Trophoblast cell (in vitro differentiated cells and primary cell): ENCODE data around the gene SLC35F3.

ENCODE experiments used
- DNase-seq, 2 donors: peaks; one replicate each; pipeline ENCODE4 v3.0.0-alpha.2; 2016
- H2AFZ ChIP-seq: 2 replicates; pipeline ENCODE4 v1.6.1; 2013; ENCODE audit warnings: low read length, moderate library complexity, mild to moderate bottlenecking; ENCODE audit not compliant: insufficient read depth, poor library complexity
- H2AK5ac ChIP-seq: 2 replicates; pipeline ENCODE4 v1.6.1; 2013; ENCODE audit warnings: mild to moderate bottlenecking, low read length
- H2BK120ac ChIP-seq: 2 replicates; pipeline ENCODE4 v1.6.1; 2013; ENCODE audit warnings: low read length, mild to moderate bottlenecking, moderate library complexity; ENCODE audit not compliant: insufficient read depth, poor library complexity
- H2BK12ac ChIP-seq: 2 replicates; pipeline ENCODE4 v1.6.1; 2013; ENCODE audit warnings: mild to moderate bottlenecking, low read length, moderate library complexity
- H2BK5ac ChIP-seq: 2 replicates; pipeline ENCODE4 v1.6.1; 2013; ENCODE audit warnings: low read length, low read depth, moderate library complexity, mild to moderate bottlenecking; ENCODE audit not compliant: poor library complexity
- H3K14ac ChIP-seq: 2 replicates; pipeline ENCODE4 v1.6.1; 2013; ENCODE audit warnings: mild to moderate bottlenecking, low read length
- H3K18ac ChIP-seq: 2 replicates; pipeline ENCODE4 v1.6.1; 2013; ENCODE audit warnings: mild to moderate bottlenecking, low read length
- H3K23ac ChIP-seq: 2 replicates; pipeline ENCODE4 v1.6.1; 2013; ENCODE audit warnings: low read length
- H3K27ac ChIP-seq: 2 replicates; pipeline ENCODE4 v1.5.1; 2013; ENCODE audit warnings: low read depth, mild to moderate bottlenecking, inconsistent platforms, low read length, moderate library complexity
- H3K27me3 ChIP-seq: 2 replicates; pipeline ENCODE4 v1.6.1; 2013; ENCODE audit warnings: inconsistent platforms, mild to moderate bottlenecking, low read length, moderate library complexity; ENCODE audit not compliant: insufficient read depth
- H3K36me3 ChIP-seq, 2 experiments: 1 replicate in 1 of 2; 2 replicates in 1 of 2; pipeline ENCODE4 v1.6.1; 2013; ENCODE audit warnings: low read length in 2 of 2, mild to moderate bottlenecking in 2 of 2, moderate library complexity in 1 of 2; ENCODE audit not compliant: insufficient read depth in 2 of 2, control insufficient read depth in 1 of 2
- H3K4ac ChIP-seq: 2 replicates; pipeline ENCODE4 v1.6.1; 2013; ENCODE audit warnings: low read depth, mild to moderate bottlenecking, low read length, moderate library complexity
- H3K4me1 ChIP-seq, 2 experiments: 1 replicate in 1 of 2; 2 replicates in 1 of 2; pipeline ENCODE4 v1.6.1; 2013; ENCODE audit warnings: low read length in 2 of 2, mild to moderate bottlenecking in 2 of 2, moderate library complexity in 1 of 2; ENCODE audit not compliant: insufficient read depth in 2 of 2, control insufficient read depth in 1 of 2
- H3K4me2 ChIP-seq: 2 replicates; pipeline ENCODE4 v1.6.1; 2013; ENCODE audit warnings: inconsistent platforms, mild to moderate bottlenecking, low read length, moderate library complexity
- H3K4me3 ChIP-seq: 2 replicates; pipeline ENCODE4 v1.5.1; 2013; ENCODE audit warnings: mild to moderate bottlenecking, low read depth, low read length, inconsistent platforms
- H3K79me1 ChIP-seq: one replicate; pipeline ENCODE4 v1.6.1; 2013; ENCODE audit warnings: low read length
- H3K79me2 ChIP-seq: 2 replicates; pipeline ENCODE4 v1.6.1; 2013; ENCODE audit warnings: low read length, mild to moderate bottlenecking; ENCODE audit not compliant: control insufficient read depth, insufficient read depth, poor library complexity
- H3K9ac ChIP-seq: 2 replicates; pipeline ENCODE4 v1.6.1; 2013; ENCODE audit warnings: mild to moderate bottlenecking, low read length
- H3K9me3 ChIP-seq: 2 replicates; pipeline ENCODE4 v1.6.1; 2013; ENCODE audit warnings: low read depth, mild to moderate bottlenecking, control low read depth, inconsistent platforms, low read length; ENCODE audit not compliant: insufficient read depth
- H4K12ac ChIP-seq: 2 replicates; pipeline ENCODE4 v1.6.1; 2013; ENCODE audit warnings: low read depth, mild to moderate bottlenecking, low read length, moderate library complexity
- H4K8ac ChIP-seq: 2 replicates; pipeline ENCODE4 v1.6.1; 2013; ENCODE audit warnings: low read depth, mild to moderate bottlenecking, low read length, moderate library complexity
- H4K91ac ChIP-seq: one replicate; pipeline ENCODE4 v1.6.1; 2013; ENCODE audit warnings: low read depth, mild to moderate bottlenecking, low read length, moderate library complexity
- WGBS: extraction: QIAGEN DNeasy Blood & Tissue Kit; methylation state at CpG from one replicate; pipeline ENCODE4 v1.1.7; 2013; ENCODE audit warnings: missing lambda C conversion rate; ENCODE audit not compliant: insufficient read length, insufficient coverage; ENCODE audit errors: extremely low coverage; 5-methylcytosine and 5-hydroxymethylcytosine counted together

The SLC35F3 gene

GRCh38 chr1:234279021-234279420, 374.5 kb downstream of the SLC35F3 start:
- DNase-seq: no peak
- Histone ChIP-seq H2AK5ac (no peak overlapping the region), H4K8ac (no peak overlapping the region), H2AFZ (no peak overlapping the region), H4K12ac (no peak overlapping the region), H3K9me3 (peaks cover 2% of the 10 kb centered on the region), H3K4ac (no peak overlapping the region), H2BK5ac (no peak overlapping the region), H3K9ac (no peak overlapping the region), H2BK12ac (no peak overlapping the region), H3K4me1 (no peaks in the 10 kb centered on the region), H4K91ac (no peak overlapping the region), H3K79me1 (no peaks in the 10 kb centered on the region), H2BK120ac (no peak overlapping the region), H3K23ac (no peak overlapping the region), H3K14ac (no peak overlapping the region), H3K4me2 (no peak overlapping the region), H3K18ac (no peak overlapping the region), H3K4me3 (no peak overlapping the region), H3K27me3 (no peaks in the 10 kb centered on the region), H3K36me3 (no peaks in the 10 kb centered on the region), H3K79me2 (no peaks in the 10 kb centered on the region), H3K27ac (no peak overlapping the region)
- no CpG with 5 or more reads among the region's 1 CpG for WGBS

DNA sequence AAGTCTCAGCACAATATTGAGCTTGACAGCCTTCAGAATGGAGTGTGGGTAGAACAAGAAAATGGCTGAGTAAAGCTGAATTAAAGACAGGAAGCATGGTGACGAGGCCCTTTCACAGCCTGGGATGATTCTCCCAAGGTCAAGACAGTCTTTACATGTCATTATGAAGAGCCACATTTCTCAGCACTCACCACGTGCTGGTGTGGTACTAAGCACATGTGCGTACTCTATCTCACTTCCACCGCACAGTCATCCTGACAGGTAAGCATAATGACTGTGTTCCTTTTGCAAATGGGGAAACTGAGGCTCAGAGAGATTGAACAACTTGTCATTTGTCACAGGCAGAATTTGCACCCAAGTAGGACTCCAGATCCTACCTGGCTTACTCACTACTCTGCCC, 376.0 kb downstream of the SLC35F3 start:
- WGBS: no CpG with 5 or more reads among the region's 4 CpGs
- Histone ChIP-seq H3K79me2 (no peaks in the 10 kb centered on the region), H4K91ac (no peak overlapping the region), H2AFZ (no peak overlapping the region), H3K18ac (no peak overlapping the region), H3K27me3 (no peaks in the 10 kb centered on the region), H3K36me3 (no peaks in the 10 kb centered on the region), H3K79me1 (no peaks in the 10 kb centered on the region), H2BK120ac (no peak overlapping the region), H2BK5ac (no peak overlapping the region), H3K9ac (no peak overlapping the region), H3K4me2 (no peak overlapping the region), H4K12ac (no peak overlapping the region), H2AK5ac (no peak overlapping the region), H3K14ac (no peak overlapping the region), H3K4me1 (no peaks in the 10 kb centered on the region), H2BK12ac (no peak overlapping the region), H3K23ac (no peak overlapping the region), H3K27ac (no peak overlapping the region), H3K4ac (no peak overlapping the region), H3K9me3 (no peaks in the 10 kb centered on the region), H4K8ac (no peak overlapping the region), H3K4me3 (no peak overlapping the region)
- no peak for DNase-seq

- H3K4me3 ChIP-seq: no peak overlapping the region
- no peak overlapping the region for H3K9ac ChIP-seq
- DNase-seq: no peak
- H2BK120ac ChIP-seq: no peak overlapping the region
- H2AK5ac ChIP-seq: no peak overlapping the region
- H3K4me1 ChIP-seq: no peaks in the 10 kb centered on the region
- H3K79me1 ChIP-seq: no peaks in the 10 kb centered on the region
- H3K27me3 ChIP-seq: no peaks in the 10 kb centered on the region
- WGBS: no CpG with 5 or more reads among the region's 12 CpGs
- H2BK5ac ChIP-seq: no peak overlapping the region
- no peaks in the 10 kb centered on the region for H3K9me3 ChIP-seq
- H3K36me3 ChIP-seq: no peaks in the 10 kb centered on the region
- no peak overlapping the region for H3K27ac ChIP-seq
- H3K79me2 ChIP-seq: no peaks in the 10 kb centered on the region
- no peak overlapping the region for H3K18ac ChIP-seq
- H4K12ac ChIP-seq: no peak overlapping the region
- H3K14ac ChIP-seq: no peak overlapping the region
- no peak overlapping the region for H3K23ac ChIP-seq
- no peak overlapping the region for H3K4me2 ChIP-seq
- H3K4ac ChIP-seq: no peak overlapping the region
- H2AFZ ChIP-seq: no peak overlapping the region
- no peak overlapping the region for H2BK12ac ChIP-seq
- H4K8ac ChIP-seq: no peak overlapping the region
- no peak overlapping the region for H4K91ac ChIP-seq
These were observed 377.5 kb downstream of the SLC35F3 start for GRCh38 chr1:234281826-234282489.

DNA sequence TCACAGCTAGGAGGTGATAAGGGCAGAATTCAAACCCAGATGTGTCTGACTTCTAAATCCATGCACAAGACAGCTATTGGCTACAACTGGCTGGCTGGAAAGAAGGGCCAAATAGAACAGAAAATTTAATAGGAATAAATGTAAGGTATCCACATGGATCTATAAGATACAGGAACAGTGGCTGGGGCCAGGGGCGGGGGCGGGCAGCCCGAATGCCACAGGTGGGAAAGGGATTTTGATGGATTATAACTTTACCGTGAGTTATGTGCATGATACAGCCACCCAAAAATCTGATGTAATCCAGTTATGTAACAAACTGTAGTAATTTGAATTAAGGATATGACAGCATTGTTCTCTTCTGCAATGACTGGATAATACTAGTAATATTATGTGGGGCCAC, 381.7 kb downstream of the SLC35F3 start:
- Histone ChIP-seq H3K14ac (no peak overlapping the region), H4K12ac (no peak overlapping the region), H3K18ac (no peak overlapping the region), H3K27me3 (no peaks in the 10 kb centered on the region), H2BK120ac (no peak overlapping the region), H3K4me2 (no peak overlapping the region), H3K79me2 (no peaks in the 10 kb centered on the region), H2AK5ac (no peak overlapping the region), H2AFZ (no peak overlapping the region), H2BK12ac (no peak overlapping the region), H2BK5ac (no peak overlapping the region), H3K36me3 (no peaks in the 10 kb centered on the region), H3K4ac (no peak overlapping the region), H4K8ac (no peak overlapping the region), H3K9ac (no peak overlapping the region), H3K4me3 (no peak overlapping the region), H3K23ac (no peak overlapping the region), H3K9me3 (peaks cover 5% of the 10 kb centered on the region), H3K79me1 (no peaks in the 10 kb centered on the region), H4K91ac (no peak overlapping the region), H3K27ac (no peak overlapping the region), H3K4me1 (no peaks in the 10 kb centered on the region)
- no CpG with 5 or more reads among the region's 4 CpGs for WGBS
- DNase-seq: no peak
